ENCODE measurements around the gene TOM1L2.

The TOM1L2 gene

DNA sequence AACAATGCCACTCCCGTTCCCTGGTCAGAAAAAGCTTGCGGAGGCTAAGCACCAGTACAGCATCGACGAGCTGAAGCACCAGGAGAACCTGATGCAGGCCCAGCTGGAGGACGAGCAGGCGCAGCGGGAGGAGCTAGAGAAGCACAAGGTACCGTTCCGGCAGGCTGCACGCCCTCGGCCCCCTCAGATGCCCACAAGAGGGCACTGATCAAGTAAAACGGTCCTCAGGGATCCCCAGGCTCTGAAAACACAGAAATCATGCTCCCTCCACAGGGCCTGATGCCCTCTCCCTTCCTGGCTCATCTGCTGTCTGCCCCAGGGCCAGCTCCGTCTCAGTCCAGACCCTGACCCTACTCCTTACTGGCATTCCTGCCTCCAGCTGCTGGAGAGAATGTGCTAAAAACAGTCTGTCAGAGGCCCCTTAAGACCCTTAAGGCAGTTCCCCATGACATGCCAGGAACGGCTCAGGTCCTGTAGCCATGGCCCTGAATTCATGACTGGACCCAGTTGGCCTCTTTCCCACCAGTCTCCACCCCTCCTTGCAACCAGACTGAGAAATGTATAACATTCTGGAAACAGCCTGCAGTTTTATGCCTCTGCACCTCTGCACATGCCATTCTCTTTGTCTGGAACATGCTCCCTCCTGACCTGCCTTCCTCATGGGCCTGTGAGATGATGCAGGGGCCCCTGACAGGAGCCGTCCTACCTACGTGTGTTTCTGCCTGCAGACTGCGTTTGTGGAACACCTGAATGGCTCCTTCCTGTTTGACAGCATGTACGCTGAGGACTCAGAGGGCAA lies 22.3 kb upstream of the TOM1L2 start:
- no peak for DNase-seq

DNA sequence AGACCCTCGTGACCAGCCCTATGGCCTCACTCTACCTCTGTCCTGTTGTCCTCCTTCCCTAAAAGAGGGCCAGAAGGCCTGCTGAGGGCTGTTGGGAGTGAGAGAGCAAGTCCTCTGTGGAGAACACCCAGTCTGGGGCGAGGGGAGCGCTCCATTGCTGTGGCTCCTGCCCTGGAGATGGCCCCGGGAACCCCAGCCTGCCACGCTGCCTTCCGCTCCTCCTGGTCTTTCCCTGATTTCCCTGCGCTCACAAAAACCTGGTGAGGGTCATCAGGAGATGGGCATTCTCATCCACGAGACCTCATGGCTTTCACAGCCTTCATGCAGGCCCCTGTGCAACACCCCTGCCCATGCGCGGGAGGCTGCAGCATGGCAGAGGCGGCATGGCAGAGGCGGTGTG lies 21.7 kb upstream of the TOM1L2 start:
- no peak for DNase-seq

DNA sequence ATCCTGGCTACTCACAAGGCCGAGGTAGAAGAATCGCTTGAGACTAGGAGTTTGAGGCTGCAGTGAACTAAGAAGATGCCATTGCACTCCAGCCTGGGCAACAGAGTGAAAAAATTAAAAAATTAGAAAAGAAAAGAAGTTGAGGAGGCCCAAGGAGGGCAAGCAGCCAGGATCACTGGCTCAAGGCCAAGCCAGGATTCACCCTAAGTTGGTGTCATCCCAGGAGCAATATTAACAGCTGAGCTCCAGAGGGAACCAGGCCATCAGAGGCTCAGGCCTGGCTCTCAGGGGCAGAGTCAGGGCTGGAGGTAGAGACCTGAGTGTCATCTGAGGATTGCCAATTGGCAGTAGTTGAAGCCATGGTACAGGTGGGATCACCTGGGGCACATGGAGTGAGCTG lies 21.2 kb upstream of the TOM1L2 start:
- no peak for DNase-seq

DNA sequence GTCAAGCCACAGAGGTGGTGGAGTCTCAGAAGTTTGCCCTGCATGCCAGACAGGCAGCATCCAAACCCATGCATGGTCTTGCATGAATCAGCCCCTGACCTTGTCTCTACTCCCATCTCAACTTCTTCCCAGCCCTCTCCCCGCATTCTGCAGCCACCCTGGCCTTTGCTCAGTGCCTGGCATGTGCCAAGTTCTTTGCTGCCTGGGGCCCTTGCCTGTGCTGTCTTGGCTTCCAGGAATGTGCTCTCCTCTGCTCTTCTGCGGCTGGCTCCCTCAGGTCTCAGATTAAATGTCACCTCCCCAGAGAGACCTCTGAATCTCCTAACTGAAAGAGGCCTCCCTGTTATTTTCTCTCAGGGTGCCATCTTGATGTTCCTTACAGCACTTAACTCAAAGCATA lies 18.1 kb upstream of the TOM1L2 start:
- no peak for DNase-seq

DNA sequence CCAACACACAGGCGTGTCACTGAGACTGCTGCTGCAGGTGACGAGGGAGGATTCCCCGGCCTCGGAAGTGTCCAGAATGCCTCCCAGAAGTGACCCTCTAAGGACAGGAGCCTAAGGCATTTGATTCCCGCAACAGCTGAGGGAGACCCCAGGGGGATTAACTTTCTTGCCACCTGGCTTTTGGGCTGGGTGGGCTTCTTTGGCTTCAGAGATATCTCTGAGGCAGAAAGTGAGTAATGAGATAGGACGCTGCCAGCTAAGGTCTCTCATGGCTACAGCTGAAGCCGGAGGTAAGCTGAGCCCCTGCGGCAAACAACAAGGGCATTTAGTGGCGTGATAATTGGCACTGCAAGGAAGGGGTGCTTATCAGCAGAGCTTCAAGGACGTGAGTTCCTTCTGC lies 17.4 kb upstream of the TOM1L2 start:
- no peak for DNase-seq

DNA sequence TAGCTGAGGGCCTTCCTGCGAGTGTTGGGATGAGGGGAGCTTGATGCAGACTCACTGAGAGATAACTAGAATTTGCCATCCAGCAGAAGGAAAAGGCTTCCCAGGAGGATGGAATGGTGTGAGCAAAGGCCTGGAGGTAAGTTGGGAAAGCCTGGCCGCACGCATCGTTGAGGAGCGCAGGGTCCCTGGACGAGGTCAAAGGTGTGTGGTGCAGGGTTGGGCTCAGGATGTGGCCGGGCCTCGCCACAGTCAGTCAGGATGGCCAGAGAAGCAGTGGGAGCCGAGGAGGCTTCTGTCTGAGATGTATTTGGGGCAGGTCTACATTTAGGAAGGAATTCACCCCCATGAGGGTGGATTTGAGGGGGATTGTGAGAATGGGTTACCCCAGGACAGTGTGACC lies 16.9 kb upstream of the TOM1L2 start:
- DNase-seq: no peak

GRCh38 chr17:17988427-17988945 lies 16.3 kb upstream of the TOM1L2 start:
- DNase-seq: no peak

DNA sequence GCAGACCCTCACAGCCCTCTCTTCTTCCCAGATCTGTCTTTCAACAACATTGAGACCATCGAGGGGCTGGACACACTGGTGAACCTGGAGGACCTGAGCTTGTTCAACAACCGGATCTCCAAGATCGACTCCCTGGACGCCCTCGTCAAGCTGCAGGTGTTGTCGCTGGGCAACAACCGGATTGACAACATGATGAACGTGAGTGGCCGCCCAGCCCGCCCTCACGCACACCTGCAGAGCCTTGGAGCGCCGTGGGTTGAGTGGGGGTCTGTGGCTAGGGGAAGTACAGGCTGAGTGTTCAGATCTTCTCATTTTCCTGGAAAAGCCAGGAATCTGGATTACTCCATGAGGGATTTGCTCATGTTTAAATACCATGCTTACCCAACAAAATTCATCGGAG lies 15.7 kb upstream of the TOM1L2 start:
- DNase-seq: no peak

GRCh38 chr17:17987187-17987896 lies 15.1 kb upstream of the TOM1L2 start:
- no peak for DNase-seq

DNA sequence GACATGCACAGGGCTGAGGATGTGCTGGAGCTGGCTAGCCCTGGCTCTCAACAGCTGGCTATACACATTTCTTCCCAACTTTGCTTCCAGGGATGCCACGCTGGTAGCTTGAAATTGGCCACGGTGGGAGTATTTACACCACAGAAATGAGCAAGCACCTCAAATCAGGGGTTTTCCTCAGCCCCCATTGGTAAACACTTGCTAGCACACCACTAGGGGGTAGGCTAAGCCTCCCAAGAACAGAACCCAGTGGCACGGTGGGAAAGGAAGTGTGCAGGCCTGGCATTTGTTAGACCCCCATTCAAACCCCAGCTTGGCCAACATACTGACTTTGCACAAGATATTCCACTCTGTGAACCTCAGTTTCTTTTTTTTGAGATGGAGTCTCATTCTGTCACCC lies 13.4 kb upstream of the TOM1L2 start:
- DNase-seq: no peak

- DNase-seq: no peak
Measured at GRCh38 chr17:17985153-17985552, 13.0 kb upstream of the TOM1L2 start.

- DNase-seq: no peak
Measured at GRCh38 chr17:17983776-17984175, 11.6 kb upstream of the TOM1L2 start.

DNA sequence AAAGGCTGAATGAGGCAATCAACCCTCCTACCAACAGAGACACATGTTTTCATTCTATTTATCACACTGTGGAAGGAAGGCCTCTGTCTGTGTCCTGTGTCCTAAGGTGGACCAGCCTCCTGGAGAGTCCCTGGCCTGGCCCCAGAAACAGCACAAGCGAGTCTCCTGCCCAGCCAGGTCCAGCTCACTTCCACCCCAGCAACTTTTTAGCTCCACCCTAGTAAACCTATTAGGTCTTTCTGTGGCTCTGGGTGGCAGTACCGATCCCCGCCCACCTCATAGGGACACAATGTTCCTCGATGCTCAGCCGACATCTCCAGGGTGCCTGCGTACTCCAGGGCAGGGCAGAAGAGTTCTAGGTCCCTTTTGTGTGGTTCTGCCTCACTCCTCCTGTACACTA lies 11.2 kb upstream of the TOM1L2 start:
- no peak for DNase-seq

DNA sequence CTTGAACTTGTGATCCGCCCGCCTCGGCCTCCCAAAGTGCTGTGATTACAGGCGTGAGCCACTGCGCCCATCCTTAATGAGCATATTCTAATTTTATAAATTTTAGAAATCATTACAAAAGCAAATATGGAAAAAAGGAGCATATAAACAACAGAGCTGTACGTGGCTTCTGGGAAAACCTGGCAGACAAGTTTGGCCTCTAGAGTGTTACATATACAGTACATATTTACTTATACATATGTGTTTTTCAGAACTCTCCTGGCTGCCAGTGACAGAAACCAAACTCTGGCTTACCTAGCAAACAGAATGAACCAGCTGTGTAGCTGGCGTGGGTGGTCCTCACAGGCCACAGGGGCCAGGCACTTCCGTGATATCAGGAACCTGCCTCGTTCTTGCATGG lies 10.6 kb upstream of the TOM1L2 start:
- DNase-seq: no peak

DNA sequence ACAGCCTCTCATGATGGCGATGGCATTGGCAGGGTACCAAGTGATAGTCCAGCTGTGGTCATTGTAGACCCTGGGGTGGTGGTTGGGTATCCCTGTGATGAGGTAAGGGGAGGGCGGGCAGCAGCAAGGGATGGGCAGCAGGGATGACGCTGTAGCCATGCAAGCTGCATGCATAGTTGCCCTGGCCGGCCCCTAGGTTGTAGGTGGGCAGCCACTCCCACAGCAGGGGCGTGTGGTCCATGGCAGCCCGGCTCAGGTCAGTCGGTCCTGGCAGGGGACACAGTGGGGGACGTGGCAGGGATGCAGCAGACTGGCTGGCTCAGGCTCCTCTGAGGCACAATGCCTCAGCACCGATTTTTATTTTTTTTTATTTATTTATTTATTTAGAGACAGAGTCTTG lies 9.1 kb upstream of the TOM1L2 start:
- no peak for DNase-seq

DNA sequence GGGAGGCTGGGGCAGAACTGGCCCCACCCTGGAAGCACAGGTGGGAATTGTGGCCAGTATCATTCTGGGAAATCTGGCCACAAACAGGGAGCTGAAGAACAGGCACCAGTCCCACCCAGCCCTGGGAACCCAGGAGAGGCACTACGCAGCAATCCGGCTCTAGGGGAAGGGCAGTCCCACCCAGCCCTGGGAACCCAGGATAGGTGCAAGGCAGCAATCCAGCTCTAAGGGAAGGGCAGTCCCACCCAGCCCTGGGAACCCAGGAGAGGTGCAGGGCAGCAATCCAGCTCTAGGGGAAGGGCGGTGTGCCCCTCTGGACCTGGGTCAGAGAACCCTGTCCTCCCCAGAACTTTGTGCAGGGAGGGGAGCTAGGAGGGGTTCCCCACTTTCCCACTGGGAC lies 7.6 kb upstream of the TOM1L2 start:
- DNase-seq: no peak

DNA sequence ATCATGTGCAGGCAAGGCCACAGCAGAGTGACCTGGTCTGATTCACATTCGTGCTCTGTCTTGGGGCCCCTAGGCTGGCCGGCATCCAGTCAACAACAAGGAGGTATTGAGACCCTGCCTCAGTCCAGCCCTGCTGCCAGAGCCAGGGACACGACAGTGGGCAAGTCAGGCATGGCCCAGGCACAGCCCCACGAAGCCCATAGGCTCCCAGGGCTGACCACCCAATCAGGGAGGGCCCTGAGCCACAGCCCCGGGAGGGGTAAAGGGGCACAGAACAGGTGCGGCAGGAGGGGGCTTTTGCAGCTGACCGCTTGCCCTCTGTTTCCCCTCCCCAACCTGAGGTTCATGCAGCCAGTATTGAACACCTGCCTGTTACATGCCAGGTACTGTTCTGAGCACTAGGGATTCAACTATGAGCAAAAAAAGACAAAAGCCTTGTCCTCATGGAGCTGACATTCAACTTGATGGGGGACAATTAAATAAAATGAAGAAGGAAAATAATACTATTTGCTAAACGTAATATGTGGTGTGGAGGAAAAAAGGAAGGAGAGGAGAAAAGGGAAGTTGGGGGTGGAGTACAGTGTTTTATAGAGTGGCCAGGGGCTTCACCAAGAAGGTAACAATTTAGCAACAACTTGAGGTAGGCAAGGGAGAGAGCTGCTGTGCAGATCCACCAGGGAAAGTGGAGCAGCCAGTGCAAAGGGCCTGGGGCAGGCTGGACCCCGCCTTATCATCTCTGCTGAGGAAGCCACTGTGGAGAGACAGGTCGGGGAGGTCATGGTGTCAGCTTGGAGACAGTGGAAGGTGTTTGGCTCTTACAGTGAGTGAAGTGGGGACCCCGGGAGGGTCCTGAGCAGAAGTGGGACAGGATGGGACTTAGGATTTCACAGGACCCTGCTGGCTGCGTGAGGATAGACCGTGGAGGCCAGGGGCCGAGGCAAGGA lies 6.6 kb upstream of the TOM1L2 start:
- DNase-seq: no peak

DNA sequence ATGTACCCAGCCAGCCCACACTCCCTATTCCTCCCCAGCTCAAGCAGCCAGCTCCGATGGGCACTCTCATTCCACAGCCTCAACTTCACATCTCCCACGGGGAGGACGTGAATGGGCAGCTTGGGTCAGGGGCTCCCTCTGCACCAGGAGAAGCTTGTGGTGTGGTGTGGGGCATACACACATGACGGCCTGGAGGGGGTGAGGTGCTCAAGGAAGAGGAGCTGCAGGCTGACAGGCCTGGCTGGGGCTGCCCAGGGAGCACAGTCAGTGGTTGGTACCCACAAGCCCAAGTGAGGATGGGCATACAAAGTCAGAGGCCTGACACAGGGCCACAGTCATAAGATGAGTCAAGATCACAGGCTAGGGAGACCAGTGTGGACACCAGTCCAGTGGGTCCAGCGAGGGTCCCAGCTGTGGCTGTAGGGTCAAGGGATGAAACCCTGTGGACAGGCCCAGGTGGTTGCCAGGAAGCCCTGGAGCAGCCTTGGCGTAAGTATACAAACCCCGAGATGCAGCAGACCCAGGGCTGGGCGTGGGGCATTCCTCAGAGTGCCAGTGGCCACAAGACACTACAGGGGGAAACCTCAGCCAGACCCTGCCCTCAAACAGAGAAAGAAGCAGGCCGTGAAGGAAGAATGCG lies 4.9 kb upstream of the TOM1L2 start:
- no peak for DNase-seq

GRCh38 chr17:17975436-17975835 lies 3.2 kb upstream of the TOM1L2 start:
- no peak for DNase-seq

DNA sequence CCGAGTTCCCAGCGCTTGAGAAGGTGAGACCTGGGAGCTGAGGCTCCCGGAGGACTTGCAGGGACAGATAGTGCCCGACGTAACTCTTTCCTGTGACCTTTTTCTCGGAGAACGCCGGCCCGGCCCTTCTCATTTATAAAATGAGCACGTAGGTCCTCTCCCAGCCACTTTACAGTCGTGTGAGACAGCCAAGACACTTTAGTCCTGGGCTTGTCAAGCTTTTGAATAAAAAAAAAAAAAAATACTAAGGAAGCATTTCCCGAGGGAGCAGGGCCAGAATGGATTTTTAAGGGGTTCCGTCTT lies 703 bp upstream of the TOM1L2 start:
- DNase-seq: no peak

DNA sequence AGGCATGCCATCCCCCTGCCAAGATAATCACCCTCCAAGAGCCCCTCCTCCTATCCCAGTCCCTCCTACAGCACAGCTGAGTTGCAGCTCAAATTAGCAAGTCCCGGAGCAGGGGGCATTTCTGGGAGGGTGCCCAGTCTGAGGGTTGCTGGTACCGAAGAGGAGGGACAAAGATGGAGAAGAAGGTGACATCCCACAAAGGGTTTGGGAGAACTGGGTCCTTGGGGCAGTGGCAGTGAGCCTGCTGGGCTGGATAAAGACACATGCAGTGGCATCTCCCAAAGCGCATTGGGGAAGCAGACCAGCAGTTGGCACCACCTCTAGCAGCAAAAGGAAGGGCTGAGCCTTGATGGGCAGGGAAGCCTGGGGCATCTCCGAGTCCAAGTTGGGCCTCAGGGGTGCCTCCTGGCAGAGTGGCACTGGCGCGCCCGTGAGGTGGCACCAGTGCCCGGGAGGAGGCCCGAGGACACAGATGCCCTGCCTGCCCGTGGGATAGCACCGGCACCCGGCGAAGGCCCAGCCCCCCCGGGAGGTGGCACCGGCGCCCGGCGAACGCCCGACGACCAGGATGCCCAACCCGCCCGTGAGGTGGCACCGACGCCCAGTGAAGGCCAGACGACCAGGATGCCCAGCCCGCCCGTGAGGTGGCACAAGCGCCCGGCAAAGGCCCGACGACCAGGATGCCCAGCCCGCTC lies 622 bp downstream of the TOM1L2 start:
- no peak for DNase-seq

DNA sequence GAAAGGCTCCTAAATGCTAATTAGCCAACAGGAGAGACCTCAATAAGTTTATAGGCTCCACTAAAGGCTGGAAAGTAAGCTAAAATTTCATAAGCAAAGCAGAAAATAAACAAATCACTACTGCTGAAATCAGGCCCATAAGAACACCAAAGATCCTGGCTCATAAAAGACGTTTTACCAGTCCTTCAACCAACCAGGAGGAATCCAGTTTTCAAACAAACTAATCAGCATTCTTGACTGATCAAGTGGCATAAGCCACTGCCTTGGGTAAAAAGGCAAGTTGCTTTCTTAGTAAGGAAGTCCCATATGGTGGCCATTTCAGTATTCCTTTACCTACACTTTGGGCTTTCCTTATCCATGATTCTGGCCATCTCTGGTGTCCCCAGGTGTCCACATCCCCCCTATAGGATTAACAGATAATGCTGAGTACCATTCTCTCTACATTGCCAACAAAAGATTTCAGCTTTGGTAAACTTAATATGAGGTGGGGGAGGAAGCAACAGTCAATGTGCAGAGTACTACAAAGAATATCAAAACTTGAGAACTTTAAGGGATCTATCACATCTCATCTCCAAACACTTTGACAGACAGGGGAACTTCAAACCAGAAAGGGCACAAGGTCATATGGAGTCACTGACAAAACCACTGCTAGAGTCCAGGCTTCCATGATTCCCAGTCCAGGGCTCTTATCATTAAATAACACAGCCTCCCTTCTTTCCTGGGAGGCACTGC lies 1.3 kb downstream of the TOM1L2 start:
- DNase-seq: no peak

Data from NCI-H774 (cell line).